ENCODE measurements around the gene TAS2R3.

- TF ChIP-seq, protein P1, sequence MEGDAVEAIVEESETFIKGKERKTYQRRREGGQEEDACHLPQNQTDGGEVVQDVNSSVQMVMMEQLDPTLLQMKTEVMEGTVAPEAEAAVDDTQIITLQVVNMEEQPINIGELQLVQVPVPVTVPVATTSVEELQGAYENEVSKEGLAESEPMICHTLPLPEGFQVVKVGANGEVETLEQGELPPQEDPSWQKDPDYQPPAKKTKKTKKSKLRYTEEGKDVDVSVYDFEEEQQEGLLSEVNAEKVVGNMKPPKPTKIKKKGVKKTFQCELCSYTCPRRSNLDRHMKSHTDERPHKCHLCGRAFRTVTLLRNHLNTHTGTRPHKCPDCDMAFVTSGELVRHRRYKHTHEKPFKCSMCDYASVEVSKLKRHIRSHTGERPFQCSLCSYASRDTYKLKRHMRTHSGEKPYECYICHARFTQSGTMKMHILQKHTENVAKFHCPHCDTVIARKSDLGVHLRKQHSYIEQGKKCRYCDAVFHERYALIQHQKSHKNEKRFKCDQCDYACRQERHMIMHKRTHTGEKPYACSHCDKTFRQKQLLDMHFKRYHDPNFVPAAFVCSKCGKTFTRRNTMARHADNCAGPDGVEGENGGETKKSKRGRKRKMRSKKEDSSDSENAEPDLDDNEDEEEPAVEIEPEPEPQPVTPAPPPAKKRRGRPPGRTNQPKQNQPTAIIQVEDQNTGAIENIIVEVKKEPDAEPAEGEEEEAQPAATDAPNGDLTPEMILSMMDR (IDR thresholded peaks at IDR 0.05; ENCODE audit: poor library complexity, severe bottlenecking) = no peak
- TF ChIP-seq EP300 (conservative IDR thresholded peaks at IDR 0.05; ENCODE audit: poor library complexity, severe bottlenecking) (no peak), TAF1 (IDR thresholded peaks at IDR 0.05; ENCODE audit: low read depth) (no peak), POLR2AphosphoS5 (IDR thresholded peaks at IDR 0.05) (no peak)
- TF ChIP-seq, protein P2, sequence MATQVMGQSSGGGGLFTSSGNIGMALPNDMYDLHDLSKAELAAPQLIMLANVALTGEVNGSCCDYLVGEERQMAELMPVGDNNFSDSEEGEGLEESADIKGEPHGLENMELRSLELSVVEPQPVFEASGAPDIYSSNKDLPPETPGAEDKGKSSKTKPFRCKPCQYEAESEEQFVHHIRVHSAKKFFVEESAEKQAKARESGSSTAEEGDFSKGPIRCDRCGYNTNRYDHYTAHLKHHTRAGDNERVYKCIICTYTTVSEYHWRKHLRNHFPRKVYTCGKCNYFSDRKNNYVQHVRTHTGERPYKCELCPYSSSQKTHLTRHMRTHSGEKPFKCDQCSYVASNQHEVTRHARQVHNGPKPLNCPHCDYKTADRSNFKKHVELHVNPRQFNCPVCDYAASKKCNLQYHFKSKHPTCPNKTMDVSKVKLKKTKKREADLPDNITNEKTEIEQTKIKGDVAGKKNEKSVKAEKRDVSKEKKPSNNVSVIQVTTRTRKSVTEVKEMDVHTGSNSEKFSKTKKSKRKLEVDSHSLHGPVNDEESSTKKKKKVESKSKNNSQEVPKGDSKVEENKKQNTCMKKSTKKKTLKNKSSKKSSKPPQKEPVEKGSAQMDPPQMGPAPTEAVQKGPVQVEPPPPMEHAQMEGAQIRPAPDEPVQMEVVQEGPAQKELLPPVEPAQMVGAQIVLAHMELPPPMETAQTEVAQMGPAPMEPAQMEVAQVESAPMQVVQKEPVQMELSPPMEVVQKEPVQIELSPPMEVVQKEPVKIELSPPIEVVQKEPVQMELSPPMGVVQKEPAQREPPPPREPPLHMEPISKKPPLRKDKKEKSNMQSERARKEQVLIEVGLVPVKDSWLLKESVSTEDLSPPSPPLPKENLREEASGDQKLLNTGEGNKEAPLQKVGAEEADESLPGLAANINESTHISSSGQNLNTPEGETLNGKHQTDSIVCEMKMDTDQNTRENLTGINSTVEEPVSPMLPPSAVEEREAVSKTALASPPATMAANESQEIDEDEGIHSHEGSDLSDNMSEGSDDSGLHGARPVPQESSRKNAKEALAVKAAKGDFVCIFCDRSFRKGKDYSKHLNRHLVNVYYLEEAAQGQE (IDR thresholded peaks at IDR 0.05; ENCODE audit: borderline replicate concordance) = no peak
Observed at GRCh38 chr7:141729020-141729419, 34.9 kb upstream of the TAS2R3 start.

Data from neural cell (in vitro differentiated cells).